HG03135 (cell line): ENCODE data around the gene DLK2.

Source experiments
- ATAC-seq: cut with Tn5 transposase; IDR thresholded peaks from one replicate; pipeline ENCODE4 v1.9.1; 2021; ENCODE audit warnings: mild to moderate bottlenecking, moderate library complexity; ENCODE audit not compliant: unreplicated experiment

DLK2 gene

GRCh38 chr6:43454696-43455530, 435 bp downstream of the DLK2 start:
- ATAC-seq, result no peak

- no peak for ATAC-seq
These were observed 1.1 kb downstream of the DLK2 start for GRCh38 chr6:43454290-43454695.

- ATAC-seq, result no peak
These were observed 1.5 kb downstream of the DLK2 start for GRCh38 chr6:43453831-43454230.

GRCh38 chr6:43452896-43453295, 2.5 kb downstream of the DLK2 start:
- ATAC-seq, result no peak

GRCh38 chr6:43451939-43452338, 3.4 kb downstream of the DLK2 start:
- ATAC-seq, result no peak

GRCh38 chr6:43451348-43451747, 4.0 kb downstream of the DLK2 start:
- ATAC-seq, result no peak

GRCh38 chr6:43450699-43451131, 4.6 kb downstream of the DLK2 start:
- no peak for ATAC-seq

GRCh38 chr6:43448916-43449315, 6.4 kb downstream of the DLK2 start:
- ATAC-seq, result no peak

- ATAC-seq, result no peak
These were observed 7.7 kb downstream of the DLK2 start for GRCh38 chr6:43447604-43448003.

- ATAC-seq, result no peak
These were observed 9.8 kb downstream of the DLK2 start for GRCh38 chr6:43445576-43445975.

GRCh38 chr6:43444582-43444981, 10.8 kb downstream of the DLK2 start:
- ATAC-seq, result no peak

- no peak for ATAC-seq
These were observed 11.3 kb downstream of the DLK2 start for GRCh38 chr6:43444036-43444435.

- no peak for ATAC-seq
These were observed 12.4 kb downstream of the DLK2 start for GRCh38 chr6:43442935-43443334.

GRCh38 chr6:43437700-43438099, 17.6 kb downstream of the DLK2 start:
- no peak for ATAC-seq

GRCh38 chr6:43436577-43437282, 18.6 kb downstream of the DLK2 start:
- ATAC-seq, result no peak

GRCh38 chr6:43435682-43436437, 19.5 kb downstream of the DLK2 start:
- ATAC-seq, result no peak

- ATAC-seq, result no peak
These were observed 20.4 kb downstream of the DLK2 start for GRCh38 chr6:43434943-43435342.

- no peak for ATAC-seq
These were observed 21.1 kb downstream of the DLK2 start for GRCh38 chr6:43434001-43434840.

GRCh38 chr6:43433148-43433547, 22.2 kb downstream of the DLK2 start:
- ATAC-seq, result no peak
